ENCODE measurements around the gene PTPRG.

DNA sequence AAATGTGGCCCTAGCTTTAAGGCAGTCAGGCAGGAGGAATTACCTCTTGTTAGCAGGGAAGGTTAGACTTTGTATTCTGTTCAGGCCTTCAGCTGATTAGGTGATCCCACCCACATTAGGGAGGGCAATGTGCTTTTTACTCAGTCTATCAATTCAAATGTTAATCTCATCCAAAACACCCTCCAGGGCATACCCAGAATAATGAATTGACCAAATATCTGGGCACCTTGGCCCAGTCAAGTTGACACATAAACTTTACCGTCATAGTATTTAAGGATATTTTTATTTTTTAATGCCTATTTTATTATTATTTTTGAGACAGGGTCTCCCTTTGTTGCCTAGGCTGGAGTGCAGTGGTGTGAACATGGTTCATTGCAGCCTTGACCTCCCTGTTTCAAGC is 146.1 kb downstream of the PTPRG start:
- TF ChIP-seq EZH2 (IDR thresholded peaks at IDR 0.05; ENCODE audit: low read length), result no peak
- TF ChIP-seq, protein P1, sequence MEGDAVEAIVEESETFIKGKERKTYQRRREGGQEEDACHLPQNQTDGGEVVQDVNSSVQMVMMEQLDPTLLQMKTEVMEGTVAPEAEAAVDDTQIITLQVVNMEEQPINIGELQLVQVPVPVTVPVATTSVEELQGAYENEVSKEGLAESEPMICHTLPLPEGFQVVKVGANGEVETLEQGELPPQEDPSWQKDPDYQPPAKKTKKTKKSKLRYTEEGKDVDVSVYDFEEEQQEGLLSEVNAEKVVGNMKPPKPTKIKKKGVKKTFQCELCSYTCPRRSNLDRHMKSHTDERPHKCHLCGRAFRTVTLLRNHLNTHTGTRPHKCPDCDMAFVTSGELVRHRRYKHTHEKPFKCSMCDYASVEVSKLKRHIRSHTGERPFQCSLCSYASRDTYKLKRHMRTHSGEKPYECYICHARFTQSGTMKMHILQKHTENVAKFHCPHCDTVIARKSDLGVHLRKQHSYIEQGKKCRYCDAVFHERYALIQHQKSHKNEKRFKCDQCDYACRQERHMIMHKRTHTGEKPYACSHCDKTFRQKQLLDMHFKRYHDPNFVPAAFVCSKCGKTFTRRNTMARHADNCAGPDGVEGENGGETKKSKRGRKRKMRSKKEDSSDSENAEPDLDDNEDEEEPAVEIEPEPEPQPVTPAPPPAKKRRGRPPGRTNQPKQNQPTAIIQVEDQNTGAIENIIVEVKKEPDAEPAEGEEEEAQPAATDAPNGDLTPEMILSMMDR (optimal IDR thresholded peaks at IDR 0.05 in 1 of 3, IDR thresholded peaks at IDR 0.05 in 1 of 3, conservative IDR thresholded peaks at IDR 0.05 in 1 of 3; ENCODE audit: extremely low read depth in 1 of 3, insufficient read depth in 2 of 3, low read length in 3 of 3), result no peak

Data from keratinocyte (primary cell).